Chondrocyte (in vitro differentiated cells): ENCODE measurements around the gene RAB40C. TPM values are rescaled to one million over a fixed set of nuclear protein-coding genes. Genes with fewer than 3 reads are reported as not detected.

Source experiments
- DNase-seq: peaks from one replicate; pipeline ENCODE4 v3.0.0; 2021; ENCODE audit warnings: mixed read lengths, low spot score
- H3K27ac Mint-ChIP-seq: one replicate; pipeline ENCODE4 v1.8.0; 2021; ENCODE audit warnings: mild to moderate bottlenecking, moderate library complexity, mixed read lengths; ENCODE audit not compliant: unreplicated experiment
- H3K27me3 Mint-ChIP-seq: 2 replicates; pipeline ENCODE4 v1.8.0; 2021; ENCODE audit warnings: low read depth, mixed read lengths
- H3K36me3 Mint-ChIP-seq: 2 replicates; pipeline ENCODE4 v1.8.0; 2021; ENCODE audit warnings: low read depth, mixed read lengths
- H3K4me1 Mint-ChIP-seq: 2 replicates; pipeline ENCODE4 v1.8.0; 2021; ENCODE audit warnings: low read depth, mild to moderate bottlenecking, mixed read lengths
- H3K4me3 Mint-ChIP-seq: one replicate; pipeline ENCODE4 v1.8.0; 2021; ENCODE audit warnings: mild to moderate bottlenecking, moderate library complexity, mixed read lengths; ENCODE audit not compliant: unreplicated experiment
- H3K9me3 Mint-ChIP-seq: 2 replicates; pipeline ENCODE4 v1.8.0; 2021; ENCODE audit warnings: low read depth, mixed read lengths
- total RNA-seq: library from RNA; stranded (reverse); gene quantifications from 3 replicates; pipeline ENCODE4 v1.2.1, GENCODE V29; 2021
- TF ChIP-seq, protein P1 (sequence below): fragments of 200-600 bp; sonication (generic); IDR thresholded peaks from 2 replicates; pipeline ENCODE4 v1.5.0; 2021; ENCODE audit warnings: antibody characterized with exemption, mild to moderate bottlenecking, moderate library complexity

The RAB40C gene
- total RNA-seq, 1 donor from 2014 or later: 19.6 TPM

DNA sequence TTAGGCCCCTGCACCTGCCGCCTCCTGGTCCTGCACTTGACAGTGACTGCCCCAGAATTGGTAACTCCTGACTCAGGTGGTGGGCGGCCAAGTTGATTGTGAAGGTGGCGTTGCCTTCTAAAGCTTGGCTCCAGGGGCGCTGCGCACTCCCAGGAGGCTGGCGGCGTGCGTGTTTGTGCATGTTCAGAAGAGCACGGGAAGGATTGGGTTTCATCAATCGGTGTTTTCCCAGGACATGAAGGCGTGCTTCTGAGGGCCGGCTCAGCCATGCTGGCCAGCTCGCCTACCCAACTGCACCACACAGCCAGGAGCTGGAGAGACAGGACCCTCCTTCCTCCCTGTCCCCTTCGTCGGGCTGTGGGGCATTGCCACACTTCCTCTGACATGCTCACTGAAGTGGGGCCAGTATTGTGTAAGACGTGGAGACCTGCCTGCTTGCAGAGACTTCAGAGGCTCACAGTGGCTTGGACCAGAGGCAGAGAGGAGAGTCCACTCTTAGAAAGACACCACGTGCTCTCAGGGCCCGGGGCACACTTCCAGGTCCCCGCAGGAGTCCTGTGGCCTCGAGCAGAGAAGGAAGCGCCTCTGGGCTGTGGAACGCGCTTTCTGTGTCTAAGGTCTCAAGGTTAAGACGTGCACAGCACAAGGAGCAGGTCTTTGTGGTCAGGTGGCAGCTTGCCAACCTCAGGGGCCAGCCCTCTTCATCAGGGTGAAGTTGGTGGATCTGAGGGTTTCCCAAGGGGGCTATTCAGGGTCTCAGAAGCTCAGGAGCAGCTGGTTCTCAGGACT, 2.8 kb downstream of the RAB40C start:
- Mint-ChIP-seq H3K27me3 (no peaks in the 10 kb centered on the region), H3K27ac (no peak overlapping the region), H3K9me3 (no peaks in the 10 kb centered on the region), H3K4me3 (no peak overlapping the region), H3K36me3 (peaks cover 7% of the 10 kb centered on the region), H3K4me1 (peaks cover 27% of the 10 kb centered on the region)
- DNase-seq: no peak
- TF ChIP-seq, protein P1, sequence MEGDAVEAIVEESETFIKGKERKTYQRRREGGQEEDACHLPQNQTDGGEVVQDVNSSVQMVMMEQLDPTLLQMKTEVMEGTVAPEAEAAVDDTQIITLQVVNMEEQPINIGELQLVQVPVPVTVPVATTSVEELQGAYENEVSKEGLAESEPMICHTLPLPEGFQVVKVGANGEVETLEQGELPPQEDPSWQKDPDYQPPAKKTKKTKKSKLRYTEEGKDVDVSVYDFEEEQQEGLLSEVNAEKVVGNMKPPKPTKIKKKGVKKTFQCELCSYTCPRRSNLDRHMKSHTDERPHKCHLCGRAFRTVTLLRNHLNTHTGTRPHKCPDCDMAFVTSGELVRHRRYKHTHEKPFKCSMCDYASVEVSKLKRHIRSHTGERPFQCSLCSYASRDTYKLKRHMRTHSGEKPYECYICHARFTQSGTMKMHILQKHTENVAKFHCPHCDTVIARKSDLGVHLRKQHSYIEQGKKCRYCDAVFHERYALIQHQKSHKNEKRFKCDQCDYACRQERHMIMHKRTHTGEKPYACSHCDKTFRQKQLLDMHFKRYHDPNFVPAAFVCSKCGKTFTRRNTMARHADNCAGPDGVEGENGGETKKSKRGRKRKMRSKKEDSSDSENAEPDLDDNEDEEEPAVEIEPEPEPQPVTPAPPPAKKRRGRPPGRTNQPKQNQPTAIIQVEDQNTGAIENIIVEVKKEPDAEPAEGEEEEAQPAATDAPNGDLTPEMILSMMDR: no peak

DNA sequence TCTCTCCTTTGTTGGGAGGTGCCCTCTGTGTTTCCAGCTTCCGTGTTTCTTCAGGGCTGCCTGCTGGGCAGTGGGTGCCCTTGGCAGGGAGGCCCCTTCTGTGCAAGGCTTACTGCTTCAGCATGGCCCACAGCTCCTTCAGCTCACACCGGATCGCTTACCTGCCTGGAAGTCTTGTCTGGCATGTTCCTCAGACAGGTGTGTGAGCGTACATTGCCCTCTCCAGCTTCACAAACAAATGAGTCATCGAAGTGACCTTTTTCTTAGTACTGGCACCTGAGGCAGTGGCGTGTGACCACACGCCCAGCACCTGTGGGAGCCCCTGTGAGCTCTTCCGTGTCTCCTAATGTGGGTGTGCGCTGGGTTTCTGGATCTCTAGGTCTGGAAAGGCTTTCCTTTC, 3.5 kb downstream of the RAB40C start:
- H3K27ac Mint-ChIP-seq: peak overlapping the region; percentile 49
- no peaks in the 10 kb centered on the region for H3K9me3 Mint-ChIP-seq
- DNase-seq: no peak
- TF ChIP-seq, protein P1: no peak
- no peak overlapping the region for H3K4me3 Mint-ChIP-seq
- no peaks in the 10 kb centered on the region for H3K27me3 Mint-ChIP-seq
- peaks cover 20% of the 10 kb centered on the region for H3K4me1 Mint-ChIP-seq
- H3K36me3 Mint-ChIP-seq: peaks cover 7% of the 10 kb centered on the region

DNA sequence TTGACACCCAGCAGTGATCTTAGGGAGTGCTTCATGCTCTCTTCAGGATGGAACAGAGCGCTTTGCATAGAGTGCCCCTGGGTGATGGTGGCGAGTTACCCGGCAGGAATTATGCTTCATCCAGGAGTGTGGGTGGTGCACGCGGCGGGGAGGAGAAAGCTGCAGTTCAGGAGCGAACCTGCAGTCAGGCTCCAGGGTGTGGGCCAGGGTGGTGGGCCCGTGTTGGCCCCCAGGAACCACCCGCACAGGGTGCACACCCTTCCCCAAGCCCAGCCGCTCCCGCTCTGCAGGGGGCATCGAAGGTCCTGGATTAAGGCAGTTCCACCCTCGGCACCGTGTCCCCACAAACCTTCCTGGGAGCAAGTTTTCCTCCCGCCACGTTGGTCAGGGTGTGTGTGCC, 3.9 kb downstream of the RAB40C start:
- TF ChIP-seq, protein P1: no peak
- Mint-ChIP-seq H3K36me3 (peaks cover 7% of the 10 kb centered on the region), H3K27ac (no peak overlapping the region), H3K4me3 (no peak overlapping the region), H3K27me3 (no peaks in the 10 kb centered on the region), H3K4me1 (peaks cover 18% of the 10 kb centered on the region), H3K9me3 (no peaks in the 10 kb centered on the region)
- DNase-seq: no peak

DNA sequence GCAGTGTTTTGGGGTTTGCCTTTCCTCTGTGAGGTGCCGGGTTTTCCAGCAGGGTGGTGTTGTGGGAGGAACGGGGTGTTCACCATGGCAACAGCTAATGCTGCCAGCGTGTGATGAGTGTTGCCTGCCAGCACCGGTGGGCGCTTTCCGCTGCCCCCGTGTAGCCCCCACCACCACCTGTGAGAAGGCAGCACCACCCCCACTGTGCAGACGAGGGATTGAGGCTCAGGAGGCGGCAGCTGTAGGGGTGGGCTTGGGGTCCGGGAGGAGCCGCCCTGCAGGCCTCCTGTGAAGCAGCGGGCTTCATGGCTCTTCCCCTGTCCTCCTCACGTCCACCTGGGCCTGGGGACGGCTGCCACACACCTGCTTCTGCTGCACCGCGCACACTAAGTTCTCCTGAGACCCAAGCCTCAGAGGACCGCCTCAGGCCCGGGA, 5.2 kb downstream of the RAB40C start:
- H3K27me3 Mint-ChIP-seq: no peaks in the 10 kb centered on the region
- H3K36me3 Mint-ChIP-seq: peaks cover 7% of the 10 kb centered on the region
- TF ChIP-seq, protein P1: no peak

DNA sequence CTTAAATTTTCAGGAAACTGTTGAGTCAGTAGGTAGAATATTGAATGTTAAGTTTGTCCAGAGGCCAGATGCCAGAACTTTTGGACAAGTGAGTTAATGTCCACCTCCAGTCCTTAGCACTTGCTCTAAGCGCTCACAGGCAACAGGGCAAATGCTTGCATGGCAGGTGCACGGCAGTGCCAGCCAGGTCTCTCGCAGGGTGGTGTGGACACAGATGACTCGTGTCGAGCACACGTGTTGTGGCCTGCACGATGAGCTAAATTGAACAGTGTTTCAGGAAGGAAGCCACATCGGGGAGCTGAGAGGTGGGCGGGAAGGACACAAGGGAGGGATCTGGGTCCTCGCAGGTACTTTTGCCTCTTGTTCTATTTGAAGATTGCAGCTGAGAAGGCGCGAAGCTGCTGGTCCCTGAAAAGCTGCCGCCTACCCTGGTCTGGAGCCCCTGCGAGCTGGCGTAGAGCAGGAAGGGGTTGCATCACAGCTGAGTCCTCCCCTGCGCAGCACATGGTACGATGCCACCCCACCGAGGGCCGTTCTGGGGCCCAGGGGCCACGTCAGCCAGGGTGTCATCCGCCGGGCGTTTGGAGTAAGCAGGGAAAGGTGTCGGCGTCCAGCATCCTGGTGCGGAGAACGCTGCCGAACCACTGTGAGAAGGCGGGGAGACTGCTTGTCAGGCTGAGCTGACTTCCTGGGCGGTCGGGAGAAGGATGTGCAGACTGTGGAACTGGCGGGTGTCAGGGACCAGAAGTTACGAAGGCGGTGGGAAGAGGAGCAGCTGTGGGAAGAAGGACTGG, 6.3 kb downstream of the RAB40C start:
- peaks cover 7% of the 10 kb centered on the region for H3K36me3 Mint-ChIP-seq
- peaks cover 11% of the 10 kb centered on the region for H3K4me1 Mint-ChIP-seq
- no peak for DNase-seq
- no peak overlapping the region for H3K27ac Mint-ChIP-seq
- no peaks in the 10 kb centered on the region for H3K27me3 Mint-ChIP-seq
- no peak overlapping the region for H3K4me3 Mint-ChIP-seq
- H3K9me3 Mint-ChIP-seq: no peaks in the 10 kb centered on the region
- TF ChIP-seq, protein P1: no peak

More for the DNA sequence above, 5.2 kb downstream of the RAB40C start:
- Mint-ChIP-seq H3K27ac (no peak overlapping the region), H3K9me3 (no peaks in the 10 kb centered on the region), H3K4me1 (peaks cover 18% of the 10 kb centered on the region), H3K4me3 (no peak overlapping the region)
- DNase-seq: no peak
